ENCODE results near the gene IGFBPL1.

DNA sequence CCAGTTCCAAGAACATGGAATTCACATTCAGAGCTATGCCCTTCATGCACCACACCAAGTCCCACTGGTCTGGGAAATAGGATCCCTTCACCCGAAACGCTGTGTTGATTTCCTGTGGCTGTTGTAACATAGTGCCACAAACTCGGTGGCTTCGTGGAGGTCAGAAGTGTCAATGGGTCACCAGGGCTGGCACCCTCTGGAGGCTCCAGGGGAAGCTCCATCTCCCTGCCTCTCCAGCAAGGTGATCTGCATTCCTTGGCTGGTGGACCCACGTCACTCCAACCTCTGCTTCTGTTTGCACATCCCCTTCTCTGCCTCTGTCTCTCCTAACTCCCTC, 60.7 kb downstream of the IGFBPL1 start:
- TF ChIP-seq, protein P1, sequence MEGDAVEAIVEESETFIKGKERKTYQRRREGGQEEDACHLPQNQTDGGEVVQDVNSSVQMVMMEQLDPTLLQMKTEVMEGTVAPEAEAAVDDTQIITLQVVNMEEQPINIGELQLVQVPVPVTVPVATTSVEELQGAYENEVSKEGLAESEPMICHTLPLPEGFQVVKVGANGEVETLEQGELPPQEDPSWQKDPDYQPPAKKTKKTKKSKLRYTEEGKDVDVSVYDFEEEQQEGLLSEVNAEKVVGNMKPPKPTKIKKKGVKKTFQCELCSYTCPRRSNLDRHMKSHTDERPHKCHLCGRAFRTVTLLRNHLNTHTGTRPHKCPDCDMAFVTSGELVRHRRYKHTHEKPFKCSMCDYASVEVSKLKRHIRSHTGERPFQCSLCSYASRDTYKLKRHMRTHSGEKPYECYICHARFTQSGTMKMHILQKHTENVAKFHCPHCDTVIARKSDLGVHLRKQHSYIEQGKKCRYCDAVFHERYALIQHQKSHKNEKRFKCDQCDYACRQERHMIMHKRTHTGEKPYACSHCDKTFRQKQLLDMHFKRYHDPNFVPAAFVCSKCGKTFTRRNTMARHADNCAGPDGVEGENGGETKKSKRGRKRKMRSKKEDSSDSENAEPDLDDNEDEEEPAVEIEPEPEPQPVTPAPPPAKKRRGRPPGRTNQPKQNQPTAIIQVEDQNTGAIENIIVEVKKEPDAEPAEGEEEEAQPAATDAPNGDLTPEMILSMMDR (conservative IDR thresholded peaks at IDR 0.05), result no peak
- no peak for TF ChIP-seq EZH2 (IDR thresholded peaks at IDR 0.05; ENCODE audit: low read depth)

Measured in PC-9 (cell line).